Measurements from ENCODE around the gene EMC9.

DNA sequence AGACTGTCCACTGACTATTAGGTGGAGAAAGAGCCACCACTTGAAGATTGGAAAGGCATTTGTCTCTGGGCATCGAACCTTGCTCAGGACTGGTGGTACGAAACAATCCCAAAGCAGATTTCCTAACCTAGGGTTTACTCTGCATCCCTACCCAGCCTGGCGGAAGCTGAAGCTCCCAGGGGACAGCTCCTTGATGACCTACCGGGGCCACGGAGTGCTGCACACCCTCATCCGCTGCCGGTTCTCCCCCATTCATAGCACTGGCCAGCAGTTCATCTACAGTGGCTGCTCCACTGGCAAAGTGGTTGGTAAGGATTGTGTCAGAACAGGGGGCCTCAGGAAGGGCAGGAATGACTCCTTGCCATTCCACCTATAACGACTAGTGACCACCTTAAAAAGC lies 20.2 kb downstream of the EMC9 start:
- TF ChIP-seq, protein P1, sequence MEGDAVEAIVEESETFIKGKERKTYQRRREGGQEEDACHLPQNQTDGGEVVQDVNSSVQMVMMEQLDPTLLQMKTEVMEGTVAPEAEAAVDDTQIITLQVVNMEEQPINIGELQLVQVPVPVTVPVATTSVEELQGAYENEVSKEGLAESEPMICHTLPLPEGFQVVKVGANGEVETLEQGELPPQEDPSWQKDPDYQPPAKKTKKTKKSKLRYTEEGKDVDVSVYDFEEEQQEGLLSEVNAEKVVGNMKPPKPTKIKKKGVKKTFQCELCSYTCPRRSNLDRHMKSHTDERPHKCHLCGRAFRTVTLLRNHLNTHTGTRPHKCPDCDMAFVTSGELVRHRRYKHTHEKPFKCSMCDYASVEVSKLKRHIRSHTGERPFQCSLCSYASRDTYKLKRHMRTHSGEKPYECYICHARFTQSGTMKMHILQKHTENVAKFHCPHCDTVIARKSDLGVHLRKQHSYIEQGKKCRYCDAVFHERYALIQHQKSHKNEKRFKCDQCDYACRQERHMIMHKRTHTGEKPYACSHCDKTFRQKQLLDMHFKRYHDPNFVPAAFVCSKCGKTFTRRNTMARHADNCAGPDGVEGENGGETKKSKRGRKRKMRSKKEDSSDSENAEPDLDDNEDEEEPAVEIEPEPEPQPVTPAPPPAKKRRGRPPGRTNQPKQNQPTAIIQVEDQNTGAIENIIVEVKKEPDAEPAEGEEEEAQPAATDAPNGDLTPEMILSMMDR (IDR thresholded peaks at IDR 0.05) = no peak
- TF ChIP-seq POLR2A (IDR thresholded peaks at IDR 0.05) = no peak

Data from uterus (tissue), 2 donors.